ENCODE measurements around the gene WNT7B.

WNT7B gene

GRCh38 chr22:45977003-45977411 is at the start of gene WNT7B:
Gene WNT7B (minus strand): TSS chr22:45977162. CDS start chr22:45976754, 408 bp downstream.
- in situ Hi-C loops (cut with MboI; ENCODE audit: low sequenced_read_pairs) = no loop called here

DNA sequence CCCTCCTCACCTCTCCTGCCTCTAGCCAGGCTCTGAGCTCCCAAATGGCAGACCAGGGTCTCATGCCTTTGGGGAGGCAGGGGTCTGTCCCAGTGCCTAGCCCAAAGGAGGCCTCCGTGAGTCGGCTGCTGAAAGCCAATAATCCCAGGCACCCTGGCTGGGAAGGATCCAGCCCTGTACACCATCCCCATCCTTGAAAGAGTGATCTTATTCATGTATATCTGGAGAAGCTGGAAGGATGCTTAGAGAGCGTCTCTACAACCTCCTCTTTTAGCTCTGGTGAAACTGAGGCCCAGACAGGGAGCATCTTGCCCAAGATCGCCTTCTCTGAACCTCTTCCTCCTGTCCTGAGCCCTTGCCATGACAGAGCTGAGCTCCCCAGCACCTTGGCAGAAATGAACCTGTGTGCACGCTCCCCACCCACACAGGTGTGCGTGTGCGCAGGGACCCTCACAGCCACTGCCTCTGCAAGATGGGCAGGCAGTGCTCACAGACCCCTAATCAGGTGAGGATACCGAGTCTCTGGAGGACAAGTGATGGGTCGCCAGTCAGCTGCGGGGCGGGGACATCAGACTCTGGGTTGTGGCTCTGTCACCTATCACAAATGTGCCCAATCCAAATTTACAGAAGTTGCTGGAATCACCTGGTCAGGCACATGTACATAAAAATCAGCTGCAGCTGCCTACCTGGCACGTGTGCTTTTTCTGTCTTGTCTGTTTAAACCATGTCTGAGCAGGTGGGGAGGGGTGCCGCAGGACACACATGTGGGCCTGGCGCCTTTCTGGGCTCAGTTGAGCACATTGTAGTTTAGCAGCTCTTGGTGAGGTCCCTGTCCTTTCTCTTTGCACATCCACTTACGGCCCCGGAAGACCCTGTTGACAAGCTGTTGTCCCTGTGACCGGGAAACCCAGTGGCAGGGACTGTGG is 49.3 kb upstream of the WNT7B start:
- in situ Hi-C loops (cut with MboI; ENCODE audit: low sequenced_read_pairs) = no loop called here

GRCh38 chr22:46025225-46025972 is 48.4 kb upstream of the WNT7B start:
- in situ Hi-C loops (cut with MboI; ENCODE audit: low sequenced_read_pairs) = no loop called here

DNA sequence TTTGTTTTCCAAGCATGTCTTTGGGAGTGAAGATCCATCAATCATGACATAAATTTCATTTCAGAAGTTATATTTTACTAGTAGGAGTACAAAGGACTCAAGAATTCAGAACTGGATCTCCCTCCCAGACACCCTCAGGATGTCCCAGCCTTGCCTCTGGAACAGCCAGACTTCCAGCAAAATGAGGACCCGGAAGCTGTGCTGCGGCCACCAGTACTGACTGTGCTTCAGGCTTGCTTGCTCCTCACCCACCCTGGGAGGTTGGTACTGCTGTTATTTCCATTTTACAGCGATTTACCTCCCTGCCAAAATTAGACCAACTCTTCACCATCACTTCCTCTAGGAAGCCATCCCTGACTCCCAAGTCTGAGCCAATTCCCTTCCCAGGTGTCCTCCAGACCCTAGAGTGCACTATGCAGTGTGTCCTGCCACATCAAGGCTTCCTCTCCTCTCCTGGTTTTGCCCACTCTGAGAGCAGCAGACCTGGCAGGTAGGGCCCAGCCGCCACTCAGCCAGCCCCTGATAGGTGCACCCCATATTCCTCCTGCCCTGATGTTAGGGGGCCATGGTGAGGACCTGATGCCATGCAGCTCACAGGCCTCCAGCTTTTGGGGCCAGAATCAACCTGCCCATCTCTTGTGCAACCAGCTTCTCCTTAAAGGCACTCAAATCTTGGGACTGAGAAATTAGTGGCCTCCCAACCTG is 47.3 kb upstream of the WNT7B start:
- in situ Hi-C loops (cut with MboI; ENCODE audit: low sequenced_read_pairs) = loop anchor here (25.0 kb wide), 1 partner anchor 288 kb away; no protein-coding TSS in a partner anchor

- in situ Hi-C loops (cut with MboI; ENCODE audit: low sequenced_read_pairs) = loop anchor here (25.0 kb wide), 1 partner anchor 289 kb away; no protein-coding TSS in a partner anchor
Measured at GRCh38 chr22:46023558-46023981, 46.6 kb upstream of the WNT7B start.

GRCh38 chr22:46022881-46023512 is 46.0 kb upstream of the WNT7B start:
- in situ Hi-C loops (cut with MboI; ENCODE audit: low sequenced_read_pairs) = loop anchor here (25.0 kb wide), 1 partner anchor 289 kb away; no protein-coding TSS in a partner anchor

GRCh38 chr22:46021577-46021976 is 44.6 kb upstream of the WNT7B start:
- in situ Hi-C loops (cut with MboI; ENCODE audit: low sequenced_read_pairs) = loop anchor here (25.0 kb wide), 1 partner anchor 291 kb away; no protein-coding TSS in a partner anchor

DNA sequence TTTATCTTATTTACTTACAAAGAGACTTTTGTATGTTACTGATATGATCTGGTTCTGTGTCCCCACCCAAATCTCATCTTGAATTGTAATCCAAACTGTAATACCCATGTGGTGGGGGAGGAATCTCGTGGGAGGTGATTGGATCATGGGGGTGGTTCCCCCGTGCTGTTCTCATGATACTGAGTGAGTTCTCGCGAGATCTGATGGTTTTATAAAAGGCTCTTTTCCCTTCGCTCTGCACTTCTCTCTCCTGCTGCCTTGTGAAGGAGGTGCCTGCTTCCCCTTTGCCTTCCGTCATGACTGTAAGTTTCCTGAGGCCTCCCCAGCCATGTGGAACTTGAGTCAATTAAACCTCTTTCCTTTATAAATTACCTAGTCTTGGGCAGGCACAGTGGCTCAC is 42.4 kb upstream of the WNT7B start:
- in situ Hi-C loops (cut with MboI; ENCODE audit: low sequenced_read_pairs) = loop anchor here (25.0 kb wide), 1 partner anchor 293 kb away; no protein-coding TSS in a partner anchor

GRCh38 chr22:46018859-46019258 is 41.9 kb upstream of the WNT7B start:
- in situ Hi-C loops (cut with MboI; ENCODE audit: low sequenced_read_pairs) = loop anchor here (25.0 kb wide), 1 partner anchor 293 kb away; no protein-coding TSS in a partner anchor

DNA sequence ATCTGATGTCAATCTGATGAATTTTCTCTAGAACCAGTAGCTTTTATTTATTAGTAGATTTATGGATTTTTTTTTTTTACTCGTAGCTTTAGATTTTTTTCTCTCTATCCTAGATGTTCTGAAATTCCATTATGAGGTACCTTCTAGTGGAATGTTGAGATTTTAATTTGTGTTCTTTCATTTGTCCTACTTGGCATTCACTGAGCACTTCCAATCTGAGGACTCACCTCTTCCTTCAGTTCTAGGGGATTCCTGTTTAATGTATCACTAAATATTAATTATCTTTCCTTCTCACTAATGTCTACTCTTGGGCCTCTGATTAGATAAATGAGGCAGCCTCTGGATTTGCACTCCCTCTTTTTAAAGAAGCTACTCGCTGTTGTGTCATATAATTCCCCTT is 40.2 kb upstream of the WNT7B start:
- in situ Hi-C loops (cut with MboI; ENCODE audit: low sequenced_read_pairs) = loop anchor here (25.0 kb wide), 1 partner anchor 295 kb away; no protein-coding TSS in a partner anchor

GRCh38 chr22:46013460-46014416 is 36.8 kb upstream of the WNT7B start:
- in situ Hi-C loops (cut with MboI; ENCODE audit: low sequenced_read_pairs) = loop anchor here (25.0 kb wide), 1 partner anchor 299 kb away; no protein-coding TSS in a partner anchor

GRCh38 chr22:46012881-46013281 is 35.9 kb upstream of the WNT7B start:
- in situ Hi-C loops (cut with MboI; ENCODE audit: low sequenced_read_pairs) = loop anchor here (25.0 kb wide), 1 partner anchor 299 kb away; no protein-coding TSS in a partner anchor

DNA sequence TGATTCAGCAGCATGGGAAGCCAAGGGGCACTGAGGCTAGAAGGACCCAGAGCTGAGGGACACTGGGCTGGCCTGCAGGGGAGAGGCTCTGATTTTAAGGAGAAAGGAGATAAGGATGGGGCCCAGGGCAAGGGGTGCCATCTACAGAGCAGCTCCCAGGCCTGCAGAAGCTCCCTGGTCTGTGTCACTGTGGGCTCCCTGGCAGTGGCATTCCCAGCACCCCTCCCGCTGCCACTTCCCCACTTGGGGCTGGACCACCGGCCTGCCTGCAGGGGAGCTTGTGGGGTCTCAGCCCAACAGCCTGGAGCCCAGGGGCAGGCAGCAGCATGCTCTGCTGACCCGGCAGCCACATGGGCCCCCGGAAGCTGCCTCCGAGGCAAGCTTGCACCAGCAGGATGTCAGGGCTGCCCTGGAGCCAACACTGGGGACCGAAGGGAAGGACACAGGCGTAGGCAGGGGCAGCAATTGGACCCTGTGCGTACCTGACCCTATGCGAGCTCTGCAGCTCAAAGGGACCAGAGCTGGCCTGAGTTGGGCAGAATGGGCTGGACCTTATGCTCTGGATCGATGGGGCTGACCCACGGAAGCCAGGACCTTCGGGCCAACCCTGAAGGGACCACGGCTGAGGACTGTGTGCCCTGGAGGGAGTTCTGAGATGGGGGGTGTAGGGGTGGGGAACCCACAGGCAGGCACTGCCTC is 35.4 kb upstream of the WNT7B start:
- in situ Hi-C loops (cut with MboI; ENCODE audit: low sequenced_read_pairs) = loop anchor here (25.0 kb wide), 1 partner anchor 300 kb away; no protein-coding TSS in a partner anchor

DNA sequence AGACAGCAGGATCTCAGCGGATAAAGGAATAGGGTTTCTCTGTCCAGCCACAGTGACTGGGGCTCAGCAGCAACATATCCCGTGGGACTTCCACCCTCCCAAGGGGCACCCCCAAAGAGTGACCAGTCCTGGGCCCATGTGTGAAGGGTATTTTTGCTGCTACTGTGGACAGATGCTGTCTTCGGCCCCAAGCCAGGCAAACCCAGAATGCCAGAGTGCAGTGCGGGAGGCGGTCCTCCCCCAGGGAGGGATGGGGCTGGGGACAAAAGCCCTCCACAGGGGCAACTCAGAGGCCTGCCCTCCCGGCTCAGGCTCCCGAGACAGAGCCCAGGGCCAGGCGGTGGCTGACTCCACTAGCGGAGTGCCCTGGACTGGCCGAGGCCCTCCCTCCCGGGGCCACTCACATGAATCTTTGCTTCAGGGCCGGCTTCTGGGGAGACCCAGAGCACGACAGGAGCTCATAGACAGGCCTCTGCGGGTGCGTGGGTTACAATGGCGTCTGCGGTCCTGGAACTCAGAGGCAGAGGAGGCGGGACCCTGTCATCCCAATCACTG is 34.7 kb upstream of the WNT7B start:
- in situ Hi-C loops (cut with MboI; ENCODE audit: low sequenced_read_pairs) = loop anchor here (25.0 kb wide), 1 partner anchor 301 kb away; no protein-coding TSS in a partner anchor

DNA sequence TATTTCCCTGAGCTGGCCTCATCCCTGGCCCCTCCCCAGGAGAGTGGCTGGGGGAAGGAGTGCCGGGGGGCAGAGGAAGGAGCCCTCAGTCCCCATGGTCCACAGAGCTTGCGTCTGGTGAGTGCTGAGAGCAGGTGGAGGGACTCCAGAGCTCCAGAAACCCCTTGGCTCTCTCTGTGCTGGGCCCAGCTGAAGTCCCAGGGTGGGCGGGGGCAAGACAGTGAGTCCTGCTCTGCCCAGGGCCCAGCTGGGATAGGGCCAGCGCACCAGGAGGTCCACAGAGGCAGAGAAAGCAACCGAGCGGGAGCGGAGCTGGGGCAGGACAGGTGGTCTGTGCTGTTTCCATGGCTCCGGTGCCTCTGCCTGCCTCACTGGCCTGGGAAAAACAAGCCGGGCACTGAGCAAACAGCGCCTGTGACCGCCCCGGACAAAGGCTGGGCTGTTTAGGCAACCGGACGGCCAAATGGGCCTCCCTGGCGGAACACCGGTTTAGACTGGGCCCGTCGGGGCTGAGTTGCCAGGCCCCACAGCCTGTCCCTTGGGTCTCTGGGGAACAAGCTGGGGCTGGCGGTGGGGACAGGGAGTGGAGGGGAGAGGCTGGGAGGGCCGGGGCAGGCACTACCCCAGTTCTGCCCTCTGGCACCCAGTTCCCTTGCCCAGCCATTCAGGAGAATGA is 34.1 kb upstream of the WNT7B start:
- in situ Hi-C loops (cut with MboI; ENCODE audit: low sequenced_read_pairs) = loop anchor here (25.0 kb wide), 1 partner anchor 301 kb away; no protein-coding TSS in a partner anchor

- in situ Hi-C loops (cut with MboI; ENCODE audit: low sequenced_read_pairs) = loop anchor here (25.0 kb wide), 1 partner anchor 302 kb away; no protein-coding TSS in a partner anchor
Measured at GRCh38 chr22:46010207-46010867, 33.4 kb upstream of the WNT7B start.
